ENCODE measurements around the gene MARCHF10. TPM values are rescaled to one million over a fixed set of nuclear protein-coding genes. Genes with fewer than 3 reads are reported as not detected.

Gene MARCHF10
- total and polyA plus RNA-seq, 9 of the 15 experiments (the other 6 are each of a cell fraction or from before 2014, with no cell fraction given), result not detected

DNA sequence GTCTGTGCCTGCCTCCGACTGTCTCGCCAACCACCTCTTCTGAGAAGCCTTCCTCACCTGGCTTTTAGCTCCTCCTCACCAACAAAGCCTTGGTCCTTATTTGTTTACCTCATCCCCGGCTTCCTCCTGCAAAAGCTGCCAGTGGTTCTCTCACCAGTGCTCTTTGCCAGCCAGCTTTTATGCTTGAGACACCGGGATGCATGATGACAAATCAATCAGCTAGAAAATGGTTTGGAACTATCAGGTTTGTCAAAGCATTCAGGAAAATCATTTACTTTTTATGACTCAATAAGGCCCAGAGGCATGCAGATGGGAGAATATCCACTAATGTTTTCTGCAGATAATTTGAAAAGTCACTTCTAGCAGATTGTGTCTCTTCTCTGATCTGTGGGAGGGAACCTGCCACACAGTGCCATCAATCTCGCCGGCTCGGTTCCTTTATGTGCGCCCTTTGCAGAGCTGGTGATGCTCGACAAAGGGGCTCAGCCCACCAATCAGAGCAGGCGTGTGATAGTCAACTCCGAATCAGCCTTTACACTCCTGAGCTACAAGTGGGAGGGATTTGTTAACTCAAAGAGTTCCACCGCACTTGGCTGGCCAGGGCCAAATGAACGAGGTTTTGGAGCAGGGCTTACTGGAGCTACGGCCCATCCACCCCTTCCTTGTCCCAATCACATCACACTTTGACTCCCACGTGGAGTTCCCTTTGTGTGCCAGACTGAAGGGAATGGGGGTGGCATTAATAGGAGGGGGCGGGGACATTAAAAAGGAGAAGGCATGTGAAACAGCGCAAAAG is 94.8 kb downstream of the MARCHF10 start (continued):
- TF ChIP-seq HOXB6 (CRISPR knock-in tag; IDR thresholded peaks at IDR 0.05; ENCODE audit: borderline replicate concordance) (no peak), PTTG1 (tag; IDR thresholded peaks at IDR 0.05; ENCODE audit: low read depth) (no peak), ILK (tag; IDR thresholded peaks at IDR 0.05; ENCODE audit: borderline replicate concordance, low read depth) (no peak), ZNF217 (CRISPR knock-in tag; IDR thresholded peaks at IDR 0.05) (no peak), BHLHE40 (IDR thresholded peaks at IDR 0.05; ENCODE audit: low read length) (no peak)

DNA sequence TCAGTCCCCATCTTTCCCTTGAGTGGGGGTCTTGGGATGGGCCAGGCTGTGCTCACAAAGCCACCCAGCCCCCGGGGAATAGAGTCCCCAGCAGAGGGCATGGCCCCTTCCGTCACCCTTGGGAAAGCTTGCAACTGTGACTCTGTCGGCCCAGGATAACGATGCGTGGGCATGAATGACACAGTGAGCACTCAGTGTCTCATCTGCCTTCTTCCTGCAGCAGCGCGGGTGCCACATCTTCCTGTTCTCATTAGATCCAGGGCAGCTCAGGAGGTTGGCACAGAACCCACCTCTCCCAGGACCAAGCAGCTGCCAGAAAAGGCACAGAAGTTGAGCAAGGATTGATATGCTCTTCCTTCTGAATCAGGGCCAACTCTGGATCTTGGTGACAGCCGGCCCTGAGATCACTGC is 95.9 kb downstream of the MARCHF10 start:
- Histone ChIP-seq H2AFZ (ENCODE audit: low read depth, low read length) (no peak overlapping the region), H3K9me3 (replicated peaks; ENCODE audit: control insufficient read depth, insufficient read depth, low read depth, low read length) (peaks cover 6% of the 10 kb centered on the region; the same call in 1 of the 2 replicates), H3K4me3 (no peak overlapping the region), H3K27ac (ENCODE audit: extremely low read depth, low read depth, low read length) (no peak overlapping the region), H3K4me2 (ENCODE audit: insufficient read depth, low read length) (no peak overlapping the region), H3K9ac (ENCODE audit: insufficient read depth in 1 of 2, low read depth in 2 of 2, low read length in 2 of 2) (no peak overlapping the region), H3K36me3 (ENCODE audit: control insufficient read depth, insufficient read depth, low read length) (no peaks in the 10 kb centered on the region), H3K9me1 (ENCODE audit: control insufficient read depth, insufficient read depth, low read length) (no peaks in the 10 kb centered on the region), H3K27me3 (ENCODE audit: control insufficient read depth in 2 of 2, insufficient read depth in 2 of 2, low read length in 2 of 2) (peaks cover 19 to 63% of the 10 kb centered on the region in 2 experiments), H3K4me1 (replicated peaks in 1 of 2; ENCODE audit: control insufficient read depth in 2 of 2, insufficient read depth in 2 of 2, low read length in 2 of 2) (peaks cover 2 to 5% of the 10 kb centered on the region in 2 experiments; a peak in 3 of 5 replicates), H4K20me1 (replicated peaks; ENCODE audit: control insufficient read depth, insufficient read depth, low read length) (no peaks in the 10 kb centered on the region), H3K79me2 (ENCODE audit: control insufficient read depth, insufficient read depth, low read length) (no peaks in the 10 kb centered on the region)
- 8% methylated on average over 8 of the region's 8 CpGs for WGBS (ENCODE audit: insufficient coverage, low coverage, missing lambda C conversion rate)
- in situ Hi-C loops (cut with MboI) (loop anchor here (25.0 kb wide), 1 partner anchor 250 kb away; the partner anchor contains the start of gene TANC2), intact Hi-C loops (cut with micrococcal nuclease) (no loop called here)
- no TSS peak for BruUV-seq (replicated peaks)
- TF ChIP-seq RBBP5 (IDR thresholded peaks at IDR 0.05; ENCODE audit: borderline replicate concordance, insufficient read depth, low read length, poor library complexity, severe bottlenecking) (no peak), CXXC5 (CRISPR knock-in tag; IDR thresholded peaks at IDR 0.05) (no peak), GATAD2A (IDR thresholded peaks at IDR 0.05) (no peak), STAG1 (CRISPR knock-in tag; IDR thresholded peaks at IDR 0.05; ENCODE audit: borderline replicate concordance) (no peak), CBFA2T3 (IDR thresholded peaks at IDR 0.05) (no peak), NCOR1 (IDR thresholded peaks at IDR 0.05) (no peak), KLF1 (tag; IDR thresholded peaks at IDR 0.05) (no peak), SLC30A9 (CRISPR knock-in tag; IDR thresholded peaks at IDR 0.05) (no peak), MEF2A (IDR thresholded peaks at IDR 0.05; ENCODE audit: control insufficient read depth, low read depth, low read length) (no peak), ZNF586 (CRISPR knock-in tag; conservative IDR thresholded peaks at IDR 0.05) (no peak), CC2D1A (IDR thresholded peaks at IDR 0.05) (no peak), KDM5B (IDR thresholded peaks at IDR 0.05; ENCODE audit: insufficient replicate concordance, low read depth, low read length) (no peak), ZNF175 (CRISPR knock-in tag; IDR thresholded peaks at IDR 0.05; ENCODE audit: low read depth) (no peak)
- TF ChIP-seq, protein P1, sequence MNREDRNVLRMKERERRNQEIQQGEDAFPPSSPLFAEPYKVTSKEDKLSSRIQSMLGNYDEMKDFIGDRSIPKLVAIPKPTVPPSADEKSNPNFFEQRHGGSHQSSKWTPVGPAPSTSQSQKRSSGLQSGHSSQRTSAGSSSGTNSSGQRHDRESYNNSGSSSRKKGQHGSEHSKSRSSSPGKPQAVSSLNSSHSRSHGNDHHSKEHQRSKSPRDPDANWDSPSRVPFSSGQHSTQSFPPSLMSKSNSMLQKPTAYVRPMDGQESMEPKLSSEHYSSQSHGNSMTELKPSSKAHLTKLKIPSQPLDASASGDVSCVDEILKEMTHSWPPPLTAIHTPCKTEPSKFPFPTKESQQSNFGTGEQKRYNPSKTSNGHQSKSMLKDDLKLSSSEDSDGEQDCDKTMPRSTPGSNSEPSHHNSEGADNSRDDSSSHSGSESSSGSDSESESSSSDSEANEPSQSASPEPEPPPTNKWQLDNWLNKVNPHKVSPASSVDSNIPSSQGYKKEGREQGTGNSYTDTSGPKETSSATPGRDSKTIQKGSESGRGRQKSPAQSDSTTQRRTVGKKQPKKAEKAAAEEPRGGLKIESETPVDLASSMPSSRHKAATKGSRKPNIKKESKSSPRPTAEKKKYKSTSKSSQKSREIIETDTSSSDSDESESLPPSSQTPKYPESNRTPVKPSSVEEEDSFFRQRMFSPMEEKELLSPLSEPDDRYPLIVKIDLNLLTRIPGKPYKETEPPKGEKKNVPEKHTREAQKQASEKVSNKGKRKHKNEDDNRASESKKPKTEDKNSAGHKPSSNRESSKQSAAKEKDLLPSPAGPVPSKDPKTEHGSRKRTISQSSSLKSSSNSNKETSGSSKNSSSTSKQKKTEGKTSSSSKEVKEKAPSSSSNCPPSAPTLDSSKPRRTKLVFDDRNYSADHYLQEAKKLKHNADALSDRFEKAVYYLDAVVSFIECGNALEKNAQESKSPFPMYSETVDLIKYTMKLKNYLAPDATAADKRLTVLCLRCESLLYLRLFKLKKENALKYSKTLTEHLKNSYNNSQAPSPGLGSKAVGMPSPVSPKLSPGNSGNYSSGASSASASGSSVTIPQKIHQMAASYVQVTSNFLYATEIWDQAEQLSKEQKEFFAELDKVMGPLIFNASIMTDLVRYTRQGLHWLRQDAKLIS (CRISPR knock-in tag; IDR thresholded peaks at IDR 0.05), result no peak
- CTCF ChIA-PET (ENCODE audit: low intra/inter-chr PET ratio), result no interaction called here
- FAIRE-seq, result no peak
- ATAC-seq, result no peak
- DNase-seq (ENCODE audit: extremely low read depth in 1 of 4, low spot score in 3 of 4), result no peak
- POLR2A ChIA-PET, result no interaction called here

Measured in K562 (cell line).